Esophagus squamous epithelium (tissue), 5 donors: ENCODE measurements around the gene CGRRF1. TPM values are rescaled to one million over a fixed set of nuclear protein-coding genes. Genes with fewer than 3 reads are reported as not detected.

Experiments used
- DNase-seq: peaks from one replicate; lab custom pipeline; 2025; lab: John Stamatoyannopoulos, UW
- H3K27ac ChIP-seq, 4 donors: fragments of 200-600 bp; sonication (generic); one replicate each; pipeline ENCODE4 v1.5.1; 2016 to 2019; ENCODE audit warnings: mild to moderate bottlenecking in 1 of 4
- H3K27me3 ChIP-seq, 4 donors: fragments of 200-600 bp; sonication (generic); 1 replicate in 3 of 4; 2 replicates in 1 of 4; pipeline versions ENCODE4 v1.5.1 to v1.6.0; 2017 to 2021; ENCODE audit warnings: antibody characterized with exemption in 1 of 4
- H3K36me3 ChIP-seq, 3 donors: fragments of 200-600 bp; sonication (generic); one replicate each; pipeline ENCODE4 v1.5.1; 2016 to 2019
- H3K4me1 ChIP-seq, 3 donors: fragments of 200-600 bp; sonication (generic); one replicate each; pipeline ENCODE4 v1.5.1; 2017 to 2019
- H3K4me3 ChIP-seq, 4 donors: fragments of 200-600 bp; sonication (generic); 1 replicate in 3 of 4; 2 replicates in 1 of 4; pipeline ENCODE4 v1.5.1; 2016 to 2019; ENCODE audit warnings: mild to moderate bottlenecking in 2 of 4, moderate library complexity in 1 of 4
- H3K9me3 ChIP-seq, 3 donors: fragments of 200-600 bp; sonication (generic); one replicate each; pipeline ENCODE4 v1.5.1; 2016 to 2019
- POLR2A ChIP-seq, 4 donors: fragments of 450-650 bp; IDR thresholded peaks; one replicate each; pipeline ENCODE4 v1.6.1; 2017; ENCODE audit warnings: antibody characterized with exemption in 4 of 4, mild to moderate bottlenecking in 4 of 4, moderate library complexity in 3 of 4
- WGBS, 2 donors: methylation state at CpG; one replicate each; pipeline ENCODE4 v1.1.5; 2018; 5-methylcytosine and 5-hydroxymethylcytosine counted together
- intact Hi-C: fragments of 100-400 bp; cut with DNase I; formaldehyde crosslinking; loops from one replicate; pipeline ENCODE4 v1.15.0; 2022
- total RNA-seq, 4 donors: library from RNA; depleted of rRNA; stranded (reverse); fragments of >200 nt; gene quantifications; one replicate each; pipeline ENCODE4 v1.1.0, GENCODE V29; 2016
- TF ChIP-seq, protein P1 (sequence below), 6 experiments: fragments of 450-650 bp in 4 of 6; fragments of 200-600 bp in 2 of 6; sonication (generic) in 2 of 6; IDR thresholded peaks; one replicate each; pipeline ENCODE4 v1.5.1; 2016 to 2019; ENCODE audit warnings: antibody characterized with exemption in 6 of 6, mild to moderate bottlenecking in 4 of 6, moderate library complexity in 4 of 6
- donor health status: DM: yes; HTN: yes; CAD: no.

CGRRF1 gene
- total RNA-seq, 4 donors from 2014 or later: 2.5 to 13.9 (median 10.3) TPM

DNA sequence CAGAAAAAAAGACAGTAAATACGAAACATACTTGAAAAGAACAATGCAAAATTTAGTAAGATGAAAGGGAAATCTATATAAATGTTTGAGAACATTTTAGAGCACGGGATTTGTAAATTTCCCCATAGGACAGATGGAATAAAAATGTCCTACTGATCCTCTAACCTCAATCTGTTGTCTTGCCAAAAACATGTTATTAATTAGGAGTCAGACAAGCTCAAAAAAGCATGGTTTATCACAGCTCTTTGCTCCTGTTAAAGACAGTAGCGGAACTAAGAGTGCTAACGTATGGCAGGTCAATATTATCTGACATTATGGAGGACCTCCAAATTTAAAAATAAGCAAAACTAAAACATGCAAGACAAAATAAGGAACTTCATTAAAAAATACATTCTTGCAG lies 33.8 kb upstream of the CGRRF1 start:
- no peak overlapping the region for H3K4me3 ChIP-seq
- peaks cover 0 to 11% (median 0%) of the 10 kb centered on the region in 3 donors for H3K4me1 ChIP-seq
- intact Hi-C loops: no loop called here
- H3K27ac ChIP-seq: no peak overlapping the region
- no peaks in the 10 kb centered on the region for H3K9me3 ChIP-seq
- H3K27me3 ChIP-seq: no peaks in the 10 kb centered on the region
- H3K36me3 ChIP-seq: peaks cover 0 to 42% (median 0%) of the 10 kb centered on the region in 3 donors
- WGBS, 2 donors: 83 to 91% methylated on average over 4 of the region's 4 CpGs
- no peak for TF ChIP-seq POLR2A (IDR thresholded peaks at IDR 0.05)
- TF ChIP-seq, protein P1, sequence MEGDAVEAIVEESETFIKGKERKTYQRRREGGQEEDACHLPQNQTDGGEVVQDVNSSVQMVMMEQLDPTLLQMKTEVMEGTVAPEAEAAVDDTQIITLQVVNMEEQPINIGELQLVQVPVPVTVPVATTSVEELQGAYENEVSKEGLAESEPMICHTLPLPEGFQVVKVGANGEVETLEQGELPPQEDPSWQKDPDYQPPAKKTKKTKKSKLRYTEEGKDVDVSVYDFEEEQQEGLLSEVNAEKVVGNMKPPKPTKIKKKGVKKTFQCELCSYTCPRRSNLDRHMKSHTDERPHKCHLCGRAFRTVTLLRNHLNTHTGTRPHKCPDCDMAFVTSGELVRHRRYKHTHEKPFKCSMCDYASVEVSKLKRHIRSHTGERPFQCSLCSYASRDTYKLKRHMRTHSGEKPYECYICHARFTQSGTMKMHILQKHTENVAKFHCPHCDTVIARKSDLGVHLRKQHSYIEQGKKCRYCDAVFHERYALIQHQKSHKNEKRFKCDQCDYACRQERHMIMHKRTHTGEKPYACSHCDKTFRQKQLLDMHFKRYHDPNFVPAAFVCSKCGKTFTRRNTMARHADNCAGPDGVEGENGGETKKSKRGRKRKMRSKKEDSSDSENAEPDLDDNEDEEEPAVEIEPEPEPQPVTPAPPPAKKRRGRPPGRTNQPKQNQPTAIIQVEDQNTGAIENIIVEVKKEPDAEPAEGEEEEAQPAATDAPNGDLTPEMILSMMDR (IDR thresholded peaks at IDR 0.05): no peak
- no peak for DNase-seq

DNA sequence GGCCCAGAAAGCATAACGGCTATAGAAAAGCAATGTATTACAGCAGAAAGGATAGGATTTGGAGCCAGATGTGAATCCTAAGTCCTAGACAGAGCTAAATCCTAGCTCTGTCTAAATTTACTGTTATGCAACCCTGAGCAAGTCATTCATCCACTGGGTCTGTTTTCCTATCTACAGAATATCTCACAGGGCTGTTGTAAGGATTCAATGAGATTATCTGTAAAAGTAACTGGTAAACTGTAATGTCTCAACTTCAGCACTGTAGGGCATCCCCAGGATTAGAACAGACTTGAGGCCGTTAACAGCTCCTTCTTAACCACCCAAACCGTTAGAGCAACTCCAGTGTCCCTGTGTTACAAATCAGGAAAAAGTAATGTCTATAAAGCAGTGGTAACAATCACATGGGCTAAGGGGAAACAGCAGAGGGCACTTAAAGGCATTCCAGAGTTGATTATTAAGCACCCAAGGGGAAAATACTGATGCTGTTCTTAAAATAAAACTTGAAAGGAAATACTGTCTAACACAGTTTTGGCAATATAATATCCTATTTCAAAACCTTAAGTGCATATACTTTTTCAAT lies 31.0 kb upstream of the CGRRF1 start:
- peaks cover 0 to 32% (median 0%) of the 10 kb centered on the region in 3 donors for H3K4me1 ChIP-seq
- DNase-seq: no peak
- TF ChIP-seq, protein P1 (IDR thresholded peaks at IDR 0.05): no peak
- no peak for TF ChIP-seq POLR2A (IDR thresholded peaks at IDR 0.05)
- intact Hi-C loops: no loop called here
- no peak overlapping the region for H3K27ac ChIP-seq
- H3K9me3 ChIP-seq: no peaks in the 10 kb centered on the region
- no peak overlapping the region for H3K4me3 ChIP-seq
- WGBS, 2 donors: 63 to 70% methylated on average over 3 of the region's 3 CpGs
- no peaks in the 10 kb centered on the region for H3K27me3 ChIP-seq
- H3K36me3 ChIP-seq: peaks cover 0 to 40% (median 0%) of the 10 kb centered on the region in 3 donors

DNA sequence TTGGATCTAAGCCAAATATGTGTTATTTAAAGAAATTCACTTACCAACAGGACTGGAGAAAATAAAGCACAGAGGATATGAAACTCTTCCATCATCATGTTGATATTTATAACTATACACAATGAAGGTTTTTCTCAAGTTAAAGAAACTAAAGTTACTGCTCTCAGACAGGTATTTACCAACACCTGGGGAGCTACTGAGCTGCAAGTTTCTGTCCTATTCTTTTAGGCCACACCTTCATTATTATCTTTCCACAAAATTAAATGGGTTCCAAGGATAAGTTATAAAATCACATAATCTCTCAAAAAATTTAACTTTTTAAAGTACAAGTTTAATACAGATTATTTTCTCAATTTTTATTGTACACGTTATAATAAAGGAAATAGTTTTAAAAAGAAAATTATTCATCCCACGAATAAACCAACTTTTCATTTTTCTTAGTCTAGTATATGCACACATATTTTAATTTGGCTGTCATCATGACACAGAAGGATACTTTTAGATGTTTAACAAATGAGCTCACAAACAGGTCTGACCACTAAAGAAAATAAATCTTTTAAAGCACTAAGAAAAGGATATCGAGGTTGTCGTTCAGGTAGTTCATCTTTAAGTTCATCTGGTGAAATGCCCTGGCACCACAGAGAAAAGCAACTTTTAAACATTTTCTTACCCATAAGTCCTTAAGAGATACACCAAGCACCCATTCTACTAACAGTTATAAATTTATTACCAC lies 28.7 kb upstream of the CGRRF1 start:
- peak overlapping the region in 3 of 4 donors; percentile 50 to 71 (median 65) for H3K27ac ChIP-seq
- no peaks in the 10 kb centered on the region for H3K27me3 ChIP-seq
- 45 to 70% methylated on average over 4 of the region's 4 CpGs for WGBS, 2 donors
- no peak overlapping the region for H3K4me3 ChIP-seq
- peaks cover 0 to 37% (median 0%) of the 10 kb centered on the region in 3 donors for H3K36me3 ChIP-seq
- DNase-seq: no peak
- peaks cover 0 to 48% (median 0%) of the 10 kb centered on the region in 3 donors for H3K4me1 ChIP-seq
- no peaks in the 10 kb centered on the region for H3K9me3 ChIP-seq
- intact Hi-C loops: no loop called here
- TF ChIP-seq, protein P1 (IDR thresholded peaks at IDR 0.05): no peak
- TF ChIP-seq POLR2A (IDR thresholded peaks at IDR 0.05): no peak

DNA sequence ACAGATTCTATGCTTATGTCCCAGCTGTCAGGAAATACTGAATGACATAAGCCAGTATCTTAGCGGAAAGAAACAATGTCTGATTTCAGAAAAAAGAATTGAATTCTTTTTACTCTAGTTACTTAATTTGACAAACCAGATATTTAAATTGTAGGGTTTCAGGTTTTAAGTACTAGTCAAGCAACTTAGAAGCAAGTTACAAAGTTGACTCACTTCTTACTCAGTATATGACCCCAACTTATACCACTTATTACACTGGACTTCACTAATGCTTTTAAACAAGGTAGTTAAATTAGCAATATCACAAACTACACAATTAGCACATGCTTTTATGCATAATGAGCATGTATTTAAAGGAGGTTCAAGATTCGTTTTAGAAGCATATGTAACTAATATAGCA lies 28.0 kb upstream of the CGRRF1 start:
- no peak for TF ChIP-seq POLR2A (IDR thresholded peaks at IDR 0.05)
- TF ChIP-seq, protein P1 (IDR thresholded peaks at IDR 0.05): no peak

More for the DNA sequence above, 28.0 kb upstream of the CGRRF1 start:
- H3K27me3 ChIP-seq: no peaks in the 10 kb centered on the region
- DNase-seq: no peak
- WGBS, 2 donors: 78 to 89% methylated on average over 2 of the region's 2 CpGs
- H3K4me3 ChIP-seq: no peak overlapping the region
- no peaks in the 10 kb centered on the region for H3K9me3 ChIP-seq
- peaks cover 0 to 37% (median 0%) of the 10 kb centered on the region in 3 donors for H3K36me3 ChIP-seq
- intact Hi-C loops: no loop called here
- peak overlapping the region in 3 of 4 donors; percentile 50 to 71 (median 65) for H3K27ac ChIP-seq
- peaks cover 0 to 55% (median 1%) of the 10 kb centered on the region in 3 donors for H3K4me1 ChIP-seq
